Activated B cell treated with CpG ODN at 0.5 μM for 24 hours (primary cell): ENCODE data around the gene CLASP1. TPM values are rescaled to one million over a fixed set of nuclear protein-coding genes. Genes with fewer than 3 reads are reported as not detected.
"Not testable (repeated sequence)": the region's sequence is repeated elsewhere in the genome, so short reads cannot be mapped to it uniquely, and the experiment has no call there.

Source experiments
- ATAC-seq: fragments of 200-7000 bp; cut with Tn5 transposase; one replicate; pipeline ENCODE4 v1.10.0; 2021; ENCODE audit warnings: low read depth, mild to moderate bottlenecking, moderate library complexity
- CTCF ChIA-PET: fragments of 350-600 bp; sonication (Branson Sonifier 250); formaldehyde crosslinking; loops from one replicate; lab custom pipeline; 2021; ENCODE audit warnings: antibody characterized with exemption; lab: Charles Lee
- POLR2A ChIA-PET: fragments of 350-600 bp; sonication (Branson Sonifier 250); formaldehyde crosslinking; loops from one replicate; lab custom pipeline; 2021; ENCODE audit warnings: antibody characterized with exemption; lab: Charles Lee
- DNase-seq: peaks from one replicate; pipeline ENCODE4 v3.0.0; 2022
- H3K27ac Mint-ChIP-seq: one replicate; pipeline ENCODE4 v1.8.0; 2020; ENCODE audit warnings: mixed read lengths
- H3K27me3 Mint-ChIP-seq: one replicate; pipeline ENCODE4 v1.8.0; 2021; ENCODE audit warnings: mixed read lengths
- H3K36me3 Mint-ChIP-seq: one replicate; pipeline ENCODE4 v1.8.0; 2021; ENCODE audit warnings: low read depth, mixed read lengths
- H3K4me1 Mint-ChIP-seq: one replicate; pipeline ENCODE4 v1.8.0; 2021; ENCODE audit warnings: mixed read lengths
- H3K4me3 Mint-ChIP-seq: one replicate; pipeline ENCODE4 v1.8.0; 2020; ENCODE audit warnings: mild to moderate bottlenecking, mixed read lengths
- H3K9me3 Mint-ChIP-seq: one replicate; pipeline ENCODE4 v1.8.0; 2020; ENCODE audit warnings: mixed read lengths
- CTCF ChIP-seq: fragments of 200-600 bp; IDR thresholded peaks from one replicate; pipeline ENCODE4 v1.8.0; 2022; ENCODE audit warnings: antibody characterized with exemption, mild to moderate bottlenecking
- intact Hi-C: fragments of 100-400 bp; cut with micrococcal nuclease; formaldehyde crosslinking; loops from one replicate; pipeline ENCODE4 v1.15.1; 2024
- total RNA-seq: library from RNA; stranded (reverse); gene quantifications from 2 replicates; pipeline ENCODE4 v1.2.3, GENCODE V29; 2022

CLASP1 gene
- total RNA-seq, 1 donor from 2014 or later: 65.0 TPM

GRCh38 chr2:121324601-121325000 is 324.7 kb downstream of the CLASP1 start:
- DNase-seq (no peak), ATAC-seq (no peak)
- no peaks in the 10 kb centered on the region for H3K36me3 Mint-ChIP-seq
- POLR2A ChIA-PET: no interaction called here
- CTCF ChIA-PET: no interaction called here
- no peaks in the 10 kb centered on the region for H3K4me1 Mint-ChIP-seq
- peaks cover 10% of the 10 kb centered on the region for H3K27me3 Mint-ChIP-seq
- no peak overlapping the region for H3K4me3 Mint-ChIP-seq
- no peak overlapping the region for H3K27ac Mint-ChIP-seq
- no peak for TF ChIP-seq CTCF
- intact Hi-C loops: no loop called here
- H3K9me3 Mint-ChIP-seq: no peaks in the 10 kb centered on the region

- ChIA-PET POLR2A (no interaction called here), CTCF (no interaction called here)
- no peaks in the 10 kb centered on the region for H3K36me3 Mint-ChIP-seq
- TF ChIP-seq CTCF: no peak
- no peaks in the 10 kb centered on the region for H3K9me3 Mint-ChIP-seq
- H3K27ac Mint-ChIP-seq: no peak overlapping the region
- DNase-seq: no peak
- intact Hi-C loops: no loop called here
- H3K4me3 Mint-ChIP-seq: no peak overlapping the region
- no peaks in the 10 kb centered on the region for H3K4me1 Mint-ChIP-seq
- H3K27me3 Mint-ChIP-seq: peaks cover 7% of the 10 kb centered on the region
- ATAC-seq: no peak
Observed at GRCh38 chr2:121321476-121321875, 327.8 kb downstream of the CLASP1 start.

GRCh38 chr2:121319941-121320340 is 329.3 kb downstream of the CLASP1 start:
- Mint-ChIP-seq H3K4me3 (no peak overlapping the region), H3K27me3 (peaks cover 3% of the 10 kb centered on the region), H3K9me3 (no peaks in the 10 kb centered on the region), H3K4me1 (no peaks in the 10 kb centered on the region), H3K36me3 (no peaks in the 10 kb centered on the region), H3K27ac (no peak overlapping the region)
- ATAC-seq (no peak), DNase-seq (no peak)
- no peak for TF ChIP-seq CTCF
- intact Hi-C loops: no loop called here
- CTCF ChIA-PET: no interaction called here
- POLR2A ChIA-PET: no interaction called here

- POLR2A ChIA-PET: no interaction called here
- no peak for ATAC-seq
- Mint-ChIP-seq H3K27me3 (peaks cover 3% of the 10 kb centered on the region), H3K36me3 (no peaks in the 10 kb centered on the region), H3K27ac (no peak overlapping the region), H3K4me1 (no peaks in the 10 kb centered on the region), H3K4me3 (no peak overlapping the region), H3K9me3 (no peaks in the 10 kb centered on the region)
- intact Hi-C loops: no loop called here
- no peak for DNase-seq
- CTCF ChIA-PET: no interaction called here
- no peak for TF ChIP-seq CTCF
Observed at GRCh38 chr2:121316986-121317385, 332.3 kb downstream of the CLASP1 start.

GRCh38 chr2:121313701-121314100 is 335.6 kb downstream of the CLASP1 start:
- intact Hi-C loops, H3K4me3 Mint-ChIP-seq, H3K36me3 Mint-ChIP-seq, CTCF ChIA-PET, ATAC-seq, H3K27ac Mint-ChIP-seq, DNase-seq, H3K4me1 Mint-ChIP-seq, H3K9me3 Mint-ChIP-seq, POLR2A ChIA-PET, H3K27me3 Mint-ChIP-seq: not testable (repeated sequence)

- Mint-ChIP-seq H3K4me3 (no peak overlapping the region), H3K27me3 (peaks cover 16% of the 10 kb centered on the region), H3K27ac (no peak overlapping the region), H3K36me3 (no peaks in the 10 kb centered on the region), H3K9me3 (no peaks in the 10 kb centered on the region), H3K4me1 (no peaks in the 10 kb centered on the region)
- no peak for TF ChIP-seq CTCF
- ATAC-seq (no peak), DNase-seq (no peak)
- ChIA-PET CTCF (no interaction called here), POLR2A (no interaction called here)
- intact Hi-C loops: no loop called here
Observed at GRCh38 chr2:121309801-121310200, 339.5 kb downstream of the CLASP1 start.
